HG03097 (cell line): ENCODE data around the gene PPP1R16B.

ENCODE experiments used
- ATAC-seq: cut with Tn5 transposase; IDR thresholded peaks from one replicate; pipeline ENCODE4 v1.9.1; 2021; ENCODE audit not compliant: unreplicated experiment, low FRiP score

PPP1R16B gene

DNA sequence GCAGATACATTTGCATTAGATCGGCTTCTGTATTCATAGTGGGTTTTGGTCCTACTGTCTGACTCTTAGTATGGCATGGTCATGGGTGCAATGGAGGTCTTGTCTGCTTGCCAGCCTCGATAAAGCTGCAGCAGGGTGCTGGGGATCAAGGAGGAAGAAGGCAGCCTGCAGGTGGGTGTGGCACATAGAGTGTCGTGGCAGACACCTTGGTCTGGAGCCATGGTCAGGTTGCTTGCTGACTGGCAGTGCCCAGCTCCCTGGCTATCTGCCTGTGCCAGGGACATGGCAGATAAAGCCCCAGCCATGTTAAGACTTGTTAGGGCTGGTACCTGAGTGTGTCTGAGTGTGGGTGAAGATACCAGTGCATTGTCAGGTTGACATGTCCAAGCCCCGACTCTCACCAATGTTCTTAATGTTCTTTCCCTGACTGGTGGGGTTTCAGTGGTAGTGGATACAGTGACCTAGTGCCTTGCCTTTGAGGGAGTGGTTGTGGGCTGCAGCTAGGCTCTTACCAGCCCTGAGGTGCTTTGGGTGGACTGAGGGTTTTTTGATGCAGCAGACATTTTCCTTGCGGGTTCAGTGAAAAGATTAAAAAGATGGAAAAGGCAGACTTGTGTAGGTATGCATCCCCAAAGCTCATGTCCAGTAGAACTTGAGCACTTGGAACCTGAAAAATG lies 122.5 kb downstream of the PPP1R16B start:
- no peak for ATAC-seq

DNA sequence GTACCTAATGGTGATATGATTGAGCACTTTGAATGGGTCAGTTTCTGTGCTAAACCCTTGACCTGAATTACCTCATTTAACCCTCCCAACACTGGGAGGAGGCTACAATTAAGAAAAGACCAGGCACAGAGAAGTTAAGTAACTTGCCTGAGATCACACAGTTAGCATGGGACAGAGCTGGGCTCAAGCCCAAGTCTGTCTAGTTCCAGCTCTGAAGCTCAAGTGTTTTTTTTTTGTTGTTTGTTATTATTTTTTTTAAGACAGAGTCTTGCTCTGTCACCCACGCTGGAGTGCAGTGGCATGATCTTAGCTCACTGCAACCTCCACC lies 124.7 kb downstream of the PPP1R16B start:
- no peak for ATAC-seq

DNA sequence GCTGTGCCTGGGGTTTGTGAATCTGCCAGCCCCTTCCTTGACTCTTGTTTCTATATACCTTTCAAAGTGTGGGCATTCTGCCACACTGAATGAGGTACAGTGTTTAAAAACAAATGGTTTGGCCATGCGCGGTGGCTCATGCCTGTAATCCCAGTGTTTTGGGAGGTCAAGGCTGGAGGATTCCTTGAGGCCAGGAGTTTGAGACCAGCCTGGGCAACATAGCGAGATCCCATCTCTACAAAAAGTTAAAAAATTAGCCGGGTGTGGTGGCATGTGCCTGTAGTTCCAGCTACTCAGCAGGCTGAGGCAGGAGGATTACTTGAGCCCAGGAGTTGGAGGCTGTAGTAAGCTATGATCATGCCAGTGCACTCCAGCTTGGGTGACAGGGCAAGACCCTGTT lies 126.5 kb downstream of the PPP1R16B start:
- ATAC-seq, result no peak

DNA sequence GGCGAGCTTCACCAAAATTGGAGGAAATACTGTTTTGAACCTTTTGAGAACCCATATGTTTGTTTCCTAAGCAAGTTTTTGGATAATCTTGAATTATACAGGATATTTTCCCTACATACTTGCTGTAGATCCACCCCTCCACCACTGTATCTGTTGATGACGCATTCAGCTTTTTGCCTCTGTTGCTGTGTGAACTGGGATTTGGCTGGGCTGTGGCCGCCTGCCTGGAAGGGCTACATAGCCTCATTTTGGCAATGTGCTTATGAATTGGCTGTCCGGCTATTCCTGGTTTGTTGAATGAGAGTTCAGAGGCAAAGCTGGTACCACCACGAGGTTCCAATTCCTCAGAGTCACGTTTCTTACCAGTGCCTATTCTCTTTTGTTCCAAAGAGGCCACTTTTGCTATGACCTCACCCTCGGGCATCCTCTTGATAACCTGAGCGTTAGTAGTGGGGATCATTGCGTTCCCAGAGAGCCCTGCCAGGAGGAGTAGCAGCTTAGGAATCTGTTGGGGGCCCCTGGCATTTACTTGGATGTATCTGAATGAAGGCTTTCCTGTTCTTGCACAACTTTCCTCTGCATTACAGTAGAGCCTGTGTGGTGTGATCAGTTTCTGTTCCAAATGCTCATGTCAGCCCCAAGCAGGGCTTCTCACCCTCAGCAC lies 127.1 kb downstream of the PPP1R16B start:
- no peak for ATAC-seq

DNA sequence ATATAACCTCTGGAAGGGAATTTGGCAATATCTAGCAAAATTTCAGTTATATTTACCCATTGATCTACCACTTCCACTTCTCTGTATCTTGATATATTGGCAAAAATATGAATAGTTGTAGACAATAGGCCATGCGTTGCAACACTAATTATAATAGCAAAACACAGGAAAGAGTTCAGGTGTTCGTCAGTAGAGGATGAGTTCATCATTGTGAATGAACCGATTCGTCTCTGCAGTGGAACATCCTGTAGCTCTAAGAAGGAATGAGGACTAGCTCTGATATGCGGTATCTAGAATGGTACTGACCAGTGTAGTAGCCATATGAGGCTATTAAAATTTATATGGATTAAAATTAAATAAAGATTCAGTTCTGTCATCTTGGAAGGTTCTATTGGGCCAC lies 129.0 kb downstream of the PPP1R16B start:
- ATAC-seq, result no peak

DNA sequence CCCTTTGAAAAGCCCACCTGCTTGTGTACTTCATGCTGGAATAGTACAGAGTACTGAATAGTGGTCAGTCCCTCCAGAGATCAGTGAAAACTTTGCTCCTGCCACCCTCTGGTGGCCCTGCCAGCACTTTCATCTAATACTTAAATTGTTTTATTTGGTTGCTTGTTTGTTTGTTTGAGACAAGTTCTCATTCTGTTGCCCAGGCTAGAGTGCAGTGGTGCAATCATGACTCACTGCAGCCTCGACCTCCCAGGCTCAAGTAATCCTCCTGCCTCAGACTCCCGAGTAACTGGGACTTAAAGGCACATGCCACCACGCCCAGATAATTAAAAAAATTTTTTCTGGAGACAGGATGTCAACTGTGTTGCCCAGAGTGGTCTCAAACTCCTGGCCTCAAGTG lies 129.8 kb downstream of the PPP1R16B start:
- ATAC-seq, result no peak

DNA sequence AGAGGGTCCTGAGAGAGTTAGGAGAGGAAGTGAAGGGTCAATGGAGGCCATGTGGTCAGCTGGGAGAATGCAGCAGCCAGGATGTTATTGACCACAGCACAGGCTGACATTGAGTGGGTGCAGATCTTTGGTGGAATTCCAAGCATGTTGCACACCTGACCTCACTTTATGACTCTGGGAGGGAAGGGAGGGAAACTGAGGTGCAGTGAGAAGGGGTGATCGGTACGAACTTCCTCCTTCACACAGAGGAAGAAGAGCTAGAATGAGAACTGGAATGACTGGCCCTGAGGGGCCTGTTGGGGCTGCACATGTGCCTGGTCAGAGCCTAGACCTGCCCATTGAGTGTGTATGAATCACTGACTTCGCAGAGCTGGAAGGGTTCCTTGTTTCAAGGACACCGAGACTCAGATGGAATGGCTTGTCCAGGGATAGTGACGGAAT lies 130.5 kb downstream of the PPP1R16B start:
- no peak for ATAC-seq

DNA sequence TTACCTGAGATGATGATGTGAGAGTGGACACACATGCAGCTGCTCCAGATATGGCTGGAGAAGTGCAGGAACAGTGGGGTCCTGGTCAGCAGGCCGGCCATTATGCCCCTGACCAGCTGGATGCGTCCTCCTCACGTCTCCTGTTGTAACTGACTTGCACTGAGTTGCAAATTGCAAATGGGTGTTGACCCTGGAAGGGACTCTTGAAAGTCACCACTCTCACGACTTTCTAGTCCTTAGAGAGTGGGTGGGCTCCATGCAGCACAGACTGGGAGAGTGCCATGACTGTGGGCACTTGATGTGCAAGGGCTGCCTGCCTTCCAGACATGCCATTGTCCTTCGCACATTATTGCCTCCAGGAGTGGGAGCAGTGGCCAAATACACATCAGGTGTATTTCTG lies 131.5 kb downstream of the PPP1R16B start:
- no peak for ATAC-seq

DNA sequence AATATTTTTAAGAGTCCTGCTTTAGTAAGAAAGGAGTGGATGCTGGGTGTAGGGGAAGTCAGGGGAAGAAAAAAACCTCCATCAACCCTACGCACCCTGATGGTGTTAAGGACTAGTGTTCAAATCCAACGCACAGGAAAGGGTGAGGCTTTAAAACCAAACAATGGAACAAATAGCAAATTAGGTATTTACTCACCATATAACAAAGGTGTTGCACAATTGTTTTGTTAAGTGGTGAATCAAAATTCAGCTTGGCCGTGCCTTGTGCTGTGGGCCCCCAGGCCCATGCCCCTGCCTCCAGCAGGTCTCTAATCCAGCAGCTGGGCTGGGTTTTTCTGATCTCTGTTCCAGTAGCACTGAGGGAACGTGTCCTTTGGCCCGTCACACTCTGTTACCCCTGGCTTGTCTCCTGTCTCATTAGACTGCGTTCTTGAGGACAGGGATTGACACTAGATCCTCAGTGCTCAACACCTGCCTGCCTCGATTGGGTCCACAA lies 132.5 kb downstream of the PPP1R16B start:
- no peak for ATAC-seq

DNA sequence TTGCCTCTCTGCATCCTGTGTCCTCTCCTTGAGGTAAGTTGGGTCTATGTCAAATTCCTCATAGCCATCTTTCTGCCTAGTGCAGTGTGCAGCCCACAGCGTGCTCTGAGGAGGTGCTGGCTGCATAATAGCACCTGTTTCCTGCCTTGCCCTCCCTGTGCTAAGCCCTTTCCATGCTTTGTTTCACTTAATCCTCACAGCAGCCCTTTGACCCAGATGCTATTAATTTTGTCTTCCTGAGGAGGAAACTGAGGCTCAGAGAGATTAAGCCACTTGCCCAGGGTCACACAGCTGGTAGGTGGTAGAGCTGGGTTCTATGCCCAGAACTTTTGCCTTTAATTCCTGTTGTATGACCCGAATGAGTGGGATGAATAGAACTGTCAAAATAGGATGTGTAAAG lies 134.2 kb downstream of the PPP1R16B start:
- ATAC-seq, result no peak

DNA sequence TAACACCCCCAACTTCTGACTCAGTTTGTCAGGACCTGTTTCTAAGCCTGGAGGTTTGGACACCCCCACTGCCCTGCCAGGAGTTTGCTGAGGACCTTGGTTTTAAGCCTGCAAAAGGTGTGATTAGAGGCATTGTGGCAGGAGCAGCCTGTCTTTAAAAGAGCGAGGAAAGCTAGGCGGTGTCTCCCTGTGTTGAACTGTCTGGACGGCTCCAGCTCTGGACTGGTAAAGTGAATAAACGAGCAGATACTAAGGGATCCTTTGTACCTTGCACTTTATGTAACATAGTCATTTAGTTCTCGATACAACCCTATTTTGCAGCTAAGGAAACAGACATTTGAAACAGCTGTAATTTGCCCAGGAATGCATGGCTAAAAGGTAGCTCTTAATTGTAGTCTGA lies 135.1 kb downstream of the PPP1R16B start:
- no peak for ATAC-seq

DNA sequence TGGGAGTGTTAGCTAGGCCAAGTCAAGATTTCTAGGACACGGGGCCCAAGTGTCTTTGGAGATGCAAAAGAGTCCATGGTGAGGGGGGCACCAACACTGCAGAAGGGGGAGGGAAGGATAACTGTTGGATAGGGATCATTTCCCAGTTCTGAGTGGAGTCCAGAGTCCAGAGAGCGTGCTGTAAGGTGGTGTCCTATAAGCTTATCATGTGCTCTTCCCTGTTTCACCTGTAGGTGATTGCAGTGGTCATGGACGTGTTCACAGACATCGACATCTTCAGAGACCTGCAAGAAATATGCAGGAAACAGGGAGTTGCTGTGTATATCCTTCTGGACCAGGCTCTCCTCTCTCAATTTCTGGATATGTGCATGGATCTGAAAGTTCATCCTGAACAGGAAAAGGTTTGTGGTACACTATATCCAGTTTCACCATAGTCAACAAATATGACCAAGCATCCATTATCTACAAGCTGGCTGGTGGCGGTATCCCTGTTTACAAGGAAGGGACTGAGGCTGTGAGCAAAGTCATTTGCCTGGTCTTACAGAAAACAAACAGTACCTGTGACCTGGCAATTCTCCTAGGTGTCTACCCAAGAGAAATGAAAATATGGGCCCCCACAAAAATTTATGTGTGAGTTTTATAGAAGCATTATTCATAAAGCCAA lies 136.4 kb downstream of the PPP1R16B start:
- ATAC-seq, result no peak

DNA sequence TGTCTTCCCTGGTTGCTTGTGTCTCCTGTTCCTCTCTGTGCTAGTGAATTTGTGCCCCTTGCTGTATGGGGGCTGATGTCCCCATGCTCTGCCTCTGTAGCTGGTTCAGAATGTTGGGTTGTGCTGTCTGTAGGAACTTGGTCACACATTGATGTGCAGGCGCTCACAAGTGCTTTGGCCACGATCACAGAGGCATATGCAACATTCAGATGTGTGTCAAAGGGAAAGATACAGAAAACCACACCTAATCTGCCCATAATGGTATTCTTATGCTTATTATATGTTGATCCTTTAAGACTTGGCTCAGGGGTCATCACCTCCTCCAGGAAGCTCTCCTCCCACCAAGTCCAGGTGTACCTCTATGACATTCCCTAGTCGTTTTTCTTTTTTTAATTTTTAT lies 139.5 kb downstream of the PPP1R16B start:
- ATAC-seq, result no peak

DNA sequence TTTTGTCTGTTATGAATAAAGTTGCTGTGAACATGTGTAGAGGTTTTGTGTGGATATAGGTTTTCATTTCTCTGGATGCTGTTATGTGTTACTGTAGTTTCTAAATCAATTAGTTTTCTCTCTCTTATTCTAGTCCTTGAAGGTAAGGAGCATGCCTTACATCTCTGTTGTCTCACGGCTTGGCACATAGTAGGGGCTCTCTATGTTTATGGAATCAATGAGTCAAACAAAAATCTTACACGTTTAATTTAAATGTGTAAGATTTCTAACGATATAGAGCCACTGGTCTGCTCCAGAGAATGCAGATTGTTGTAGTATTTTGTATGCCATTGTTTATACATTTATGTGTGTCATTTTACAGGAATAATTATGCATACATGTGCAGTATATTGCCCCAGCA lies 141.3 kb downstream of the PPP1R16B start:
- ATAC-seq, result no peak

DNA sequence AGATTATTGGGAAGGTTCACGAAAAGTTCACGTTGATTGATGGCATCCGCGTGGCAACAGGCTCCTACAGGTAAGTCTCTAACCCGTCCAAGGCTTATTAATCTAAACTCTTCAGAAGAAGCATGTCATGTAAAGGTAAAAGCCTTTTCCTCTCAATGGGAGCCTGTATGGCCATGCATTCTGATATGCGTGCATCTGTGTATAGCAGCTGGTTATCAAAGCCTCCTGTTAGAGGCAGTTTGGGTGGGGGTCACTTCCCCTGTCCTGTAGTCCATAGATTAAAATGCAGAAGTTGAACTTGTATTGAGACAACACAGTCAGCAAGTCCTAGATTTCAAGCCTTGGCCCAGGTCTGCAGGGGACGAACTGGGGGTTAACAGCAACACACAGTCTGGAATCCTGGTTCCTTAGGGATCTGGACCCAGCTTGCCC lies 142.4 kb downstream of the PPP1R16B start:
- ATAC-seq, result no peak

DNA sequence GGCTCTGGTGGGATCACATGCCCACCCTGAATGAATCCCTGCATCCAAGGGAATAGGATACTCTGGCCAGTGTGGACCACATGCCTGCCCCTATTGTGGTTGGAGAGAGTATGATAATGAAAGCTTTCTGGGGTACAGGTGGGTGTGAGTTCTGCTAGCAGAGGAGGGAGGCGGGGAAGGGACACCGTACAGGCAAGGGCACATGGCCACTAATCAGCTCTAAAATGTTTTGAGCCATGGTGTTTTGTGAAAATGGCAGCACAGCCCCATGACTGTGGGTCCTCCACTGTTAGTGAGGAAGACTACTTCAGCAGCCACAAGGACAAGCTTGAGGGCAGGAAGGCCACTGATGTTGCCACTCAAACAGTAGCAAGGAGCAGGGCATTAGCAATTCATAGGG lies 144.8 kb downstream of the PPP1R16B start:
- no peak for ATAC-seq

DNA sequence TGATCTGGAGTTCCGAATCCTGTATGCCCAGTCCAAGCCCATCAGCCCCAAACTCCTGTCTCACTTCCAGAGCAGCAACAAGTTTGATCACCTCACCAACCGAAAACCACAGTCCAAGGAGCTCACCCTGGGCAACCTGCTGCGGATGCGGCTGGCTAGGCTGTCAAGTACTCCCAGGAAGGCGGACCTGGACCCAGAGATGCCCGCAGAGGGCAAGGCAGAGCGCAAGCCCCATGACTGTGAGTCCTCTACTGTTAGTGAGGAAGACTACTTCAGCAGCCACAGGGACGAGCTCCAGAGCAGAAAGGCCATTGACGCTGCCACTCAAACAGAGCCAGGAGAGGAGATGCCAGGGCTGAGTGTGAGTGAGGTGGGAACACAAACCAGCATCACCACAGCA lies 146.1 kb downstream of the PPP1R16B start:
- no peak for ATAC-seq

DNA sequence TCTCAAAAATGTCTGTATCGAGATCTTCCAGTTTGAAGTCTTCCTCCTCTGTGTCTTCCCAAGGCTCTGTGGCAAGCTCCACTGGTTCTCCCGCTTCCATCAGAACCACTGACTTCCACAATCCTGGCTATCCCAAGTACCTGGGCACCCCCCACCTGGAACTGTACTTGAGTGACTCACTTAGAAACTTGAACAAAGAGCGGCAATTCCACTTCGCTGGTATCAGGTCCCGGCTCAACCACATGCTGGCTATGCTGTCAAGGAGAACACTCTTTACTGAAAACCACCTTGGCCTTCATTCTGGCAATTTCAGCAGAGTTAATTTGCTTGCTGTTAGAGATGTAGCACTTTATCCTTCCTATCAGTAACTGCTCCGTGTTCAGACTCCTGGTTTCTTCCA lies 146.7 kb downstream of the PPP1R16B start:
- ATAC-seq, result no peak

DNA sequence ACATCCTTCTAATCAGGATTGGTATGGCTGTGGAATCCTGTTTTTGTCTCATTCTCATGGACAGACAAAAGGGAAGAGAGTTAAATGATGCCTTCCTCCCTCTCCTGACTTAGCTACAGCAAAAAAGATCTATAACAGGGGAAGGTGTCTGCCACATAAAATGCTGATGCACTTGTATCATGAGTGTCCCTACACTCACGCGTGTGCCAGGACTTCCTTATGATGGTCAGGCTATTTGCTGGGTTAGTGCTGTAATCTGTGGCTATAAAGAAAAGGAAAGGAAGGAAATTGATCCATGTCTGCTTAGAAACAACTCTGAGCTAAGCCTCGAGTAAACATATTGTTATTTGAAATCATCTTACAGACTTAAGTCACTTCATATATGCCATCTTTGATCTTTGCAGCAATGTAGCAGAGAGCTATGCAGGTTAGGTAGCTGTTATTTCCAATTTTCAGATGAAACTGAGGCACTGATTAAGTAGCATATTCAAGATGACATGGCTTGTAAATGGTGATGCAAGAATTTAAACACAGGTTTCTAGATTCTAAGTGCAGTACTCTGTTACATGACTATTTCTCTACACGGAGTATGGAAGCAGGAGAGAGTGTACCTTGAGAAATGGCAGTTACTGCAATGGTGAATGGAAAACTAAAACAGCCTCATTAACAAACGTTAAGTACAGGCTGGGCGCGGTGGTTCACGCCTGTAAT lies 148.3 kb downstream of the PPP1R16B start:
- no peak for ATAC-seq

DNA sequence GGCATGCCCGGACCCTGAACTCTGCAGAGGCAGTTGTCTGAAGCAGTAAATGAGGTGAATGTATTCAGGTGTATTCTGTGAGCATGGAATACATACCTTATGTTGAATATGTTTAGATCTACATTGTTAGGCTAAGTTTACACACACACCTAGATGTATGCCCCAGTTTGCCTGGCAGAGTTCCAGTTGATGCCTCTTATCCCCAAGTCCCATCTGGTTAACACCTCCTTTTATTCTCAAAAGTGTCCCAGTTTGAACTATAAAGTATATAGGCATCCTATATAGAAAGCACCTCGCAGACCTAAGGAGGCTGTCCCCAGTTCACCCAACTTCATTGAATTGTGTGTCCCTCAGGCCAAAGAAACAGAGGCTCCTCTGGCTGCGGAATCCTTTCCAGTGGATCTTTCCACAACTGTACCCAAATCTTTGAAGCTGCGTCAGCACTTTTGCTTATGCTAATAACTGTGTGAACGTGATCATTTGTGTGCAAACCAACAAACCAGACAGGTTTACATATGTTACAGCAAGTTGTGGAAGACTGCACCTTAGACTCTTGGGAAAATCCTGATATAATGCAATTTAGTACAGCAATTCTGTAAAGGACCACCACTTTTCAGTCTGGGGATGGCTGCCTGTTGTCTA lies 151.9 kb downstream of the PPP1R16B start:
- ATAC-seq, result no peak
